ENCODE measurements around the gene CFAP410.

CFAP410 gene

GRCh38 chr21:44378646-44379514 is 39.7 kb upstream of the CFAP410 start:
- no peak for TF ChIP-seq CTCF (IDR thresholded peaks at IDR 0.05)
- Histone ChIP-seq H3K27me3 (ENCODE audit: control insufficient read depth, insufficient read depth, low read length) (no peaks in the 10 kb centered on the region), H3K27ac (no peak overlapping the region)

DNA sequence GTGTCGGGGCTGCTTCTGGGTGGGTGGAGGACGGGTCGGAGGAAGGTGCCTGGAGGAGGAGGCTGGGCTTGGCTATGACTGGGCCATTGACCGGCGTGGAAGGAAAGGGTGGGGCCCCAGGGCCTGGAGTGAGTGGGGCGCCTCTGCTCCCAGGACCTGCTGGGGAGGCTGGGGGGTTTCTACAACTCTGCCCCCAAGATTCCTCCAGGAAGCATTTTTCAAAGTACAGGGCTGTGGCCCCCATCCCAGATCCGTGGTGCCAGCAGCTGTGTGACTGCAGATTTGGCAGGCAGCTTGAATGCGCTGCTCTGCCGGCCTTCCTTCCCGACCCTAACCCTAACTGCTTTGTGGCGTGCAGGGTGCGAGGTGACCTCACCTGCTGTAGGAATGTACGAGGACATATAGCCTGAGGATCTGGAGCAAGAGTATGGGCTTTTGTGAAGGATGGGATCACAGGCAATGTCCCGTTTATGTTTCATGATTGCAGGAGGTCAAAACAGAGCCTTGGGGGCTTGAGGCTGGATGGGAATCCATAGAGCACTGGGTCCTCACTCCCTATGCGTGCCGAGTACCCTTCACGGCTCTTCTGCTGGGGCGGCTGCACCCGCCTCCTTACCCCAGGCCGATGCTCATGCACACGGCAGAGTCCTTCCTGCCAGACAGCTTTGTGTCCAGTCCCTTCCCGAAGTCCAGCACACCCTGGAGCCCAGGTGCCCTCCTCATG is 38.9 kb upstream of the CFAP410 start:
- no peak for TF ChIP-seq CTCF (IDR thresholded peaks at IDR 0.05)
- H3K4me2 ChIP-seq (ENCODE audit: low read length): no peak overlapping the region
- no peak overlapping the region for H2AFZ ChIP-seq
- H3K9me3 ChIP-seq (ENCODE audit: control insufficient read depth, low read length): no peaks in the 10 kb centered on the region
- H3K27me3 ChIP-seq (ENCODE audit: control insufficient read depth, insufficient read depth, low read length): no peaks in the 10 kb centered on the region
- no peaks in the 10 kb centered on the region for H3K36me3 ChIP-seq (ENCODE audit: control insufficient read depth, insufficient read depth, low read length)
- H3K79me2 ChIP-seq: no peaks in the 10 kb centered on the region
- no peak overlapping the region for H3K9ac ChIP-seq
- H3K27ac ChIP-seq: no peak overlapping the region
- no peaks in the 10 kb centered on the region for H3K4me1 ChIP-seq
- no peak overlapping the region for H3K4me3 ChIP-seq (ENCODE audit: low read depth, low read length)

More at GRCh38 chr21:44378646-44379514, 39.7 kb upstream of the CFAP410 start:
- Histone ChIP-seq H3K9ac (no peak overlapping the region), H3K79me2 (no peaks in the 10 kb centered on the region), H3K4me2 (ENCODE audit: low read length) (no peak overlapping the region), H3K4me1 (no peaks in the 10 kb centered on the region), H3K4me3 (ENCODE audit: low read depth, low read length) (no peak overlapping the region), H2AFZ (no peak overlapping the region), H3K36me3 (ENCODE audit: control insufficient read depth, insufficient read depth, low read length) (no peaks in the 10 kb centered on the region), H3K9me3 (ENCODE audit: control insufficient read depth, low read length) (no peaks in the 10 kb centered on the region)

DNA sequence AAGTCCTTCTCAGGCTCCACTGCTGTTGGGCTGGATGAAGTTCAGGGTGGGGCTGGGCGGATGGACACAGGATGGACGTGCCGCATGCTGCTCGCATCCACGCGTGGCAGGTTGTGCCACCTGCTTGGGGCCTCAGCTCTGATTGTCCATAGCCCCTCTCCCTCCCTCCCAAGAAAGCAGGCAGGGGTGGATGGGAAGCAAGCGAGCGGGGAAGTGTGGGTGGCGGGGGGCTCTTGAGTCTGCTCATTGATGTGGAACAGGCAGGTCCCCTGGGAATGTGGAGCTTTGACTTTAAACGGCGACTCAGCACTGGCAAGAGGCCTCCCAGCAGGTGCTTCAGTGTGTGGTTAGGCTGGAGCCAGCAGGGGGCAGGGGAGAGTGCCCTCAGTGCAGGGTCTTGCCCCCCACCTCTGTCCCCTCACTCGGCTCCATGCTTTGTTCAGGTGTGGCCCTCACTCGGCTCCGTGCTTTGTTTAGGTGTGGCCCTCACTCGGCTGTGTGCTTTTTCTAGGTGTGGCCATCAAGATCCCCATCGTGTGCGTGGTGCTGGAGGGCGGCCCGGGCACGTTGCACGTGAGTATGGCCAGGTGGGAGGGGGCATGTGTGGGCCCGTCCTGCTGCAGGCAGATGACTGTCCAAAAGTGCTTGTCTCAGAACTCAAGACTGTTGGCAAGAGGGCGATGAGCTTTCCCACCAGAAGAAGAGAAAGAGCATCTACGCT is 38.2 kb upstream of the CFAP410 start:
- Histone ChIP-seq H3K27me3 (ENCODE audit: control insufficient read depth, insufficient read depth, low read length) (no peaks in the 10 kb centered on the region), H3K4me1 (no peaks in the 10 kb centered on the region), H3K9ac (no peak overlapping the region), H3K79me2 (no peaks in the 10 kb centered on the region), H2AFZ (no peak overlapping the region), H3K27ac (no peak overlapping the region), H3K9me3 (ENCODE audit: control insufficient read depth, low read length) (no peaks in the 10 kb centered on the region), H3K36me3 (ENCODE audit: control insufficient read depth, insufficient read depth, low read length) (no peaks in the 10 kb centered on the region), H3K4me3 (ENCODE audit: low read depth, low read length) (no peak overlapping the region), H3K4me2 (ENCODE audit: low read length) (no peak overlapping the region)
- TF ChIP-seq CTCF (IDR thresholded peaks at IDR 0.05): no peak

GRCh38 chr21:44376606-44377005 is 37.4 kb upstream of the CFAP410 start:
- Histone ChIP-seq H2AFZ (no peak overlapping the region), H3K4me1 (no peaks in the 10 kb centered on the region), H3K79me2 (no peaks in the 10 kb centered on the region), H3K27ac (no peak overlapping the region), H3K4me2 (ENCODE audit: low read length) (no peak overlapping the region), H3K36me3 (ENCODE audit: control insufficient read depth, insufficient read depth, low read length) (no peaks in the 10 kb centered on the region), H3K9ac (no peak overlapping the region), H3K9me3 (ENCODE audit: control insufficient read depth, low read length) (no peaks in the 10 kb centered on the region), H3K27me3 (ENCODE audit: control insufficient read depth, insufficient read depth, low read length) (no peaks in the 10 kb centered on the region), H3K4me3 (ENCODE audit: low read depth, low read length) (no peak overlapping the region)
- no peak for TF ChIP-seq CTCF (IDR thresholded peaks at IDR 0.05)
